GM12801 (cell line): ENCODE measurements around the gene PTF1A.

ENCODE experiments used
- TF ChIP-seq, protein P1 (sequence below): IDR thresholded peaks from one replicate; pipeline ENCODE4 v1.5.1; 2011; ENCODE audit warnings: control low read depth; ENCODE audit not compliant: insufficient read length; ENCODE audit errors: extremely low read depth

The PTF1A gene

GRCh38 chr10:23238015-23238414 lies 45.9 kb downstream of the PTF1A start:
- TF ChIP-seq, protein P1, sequence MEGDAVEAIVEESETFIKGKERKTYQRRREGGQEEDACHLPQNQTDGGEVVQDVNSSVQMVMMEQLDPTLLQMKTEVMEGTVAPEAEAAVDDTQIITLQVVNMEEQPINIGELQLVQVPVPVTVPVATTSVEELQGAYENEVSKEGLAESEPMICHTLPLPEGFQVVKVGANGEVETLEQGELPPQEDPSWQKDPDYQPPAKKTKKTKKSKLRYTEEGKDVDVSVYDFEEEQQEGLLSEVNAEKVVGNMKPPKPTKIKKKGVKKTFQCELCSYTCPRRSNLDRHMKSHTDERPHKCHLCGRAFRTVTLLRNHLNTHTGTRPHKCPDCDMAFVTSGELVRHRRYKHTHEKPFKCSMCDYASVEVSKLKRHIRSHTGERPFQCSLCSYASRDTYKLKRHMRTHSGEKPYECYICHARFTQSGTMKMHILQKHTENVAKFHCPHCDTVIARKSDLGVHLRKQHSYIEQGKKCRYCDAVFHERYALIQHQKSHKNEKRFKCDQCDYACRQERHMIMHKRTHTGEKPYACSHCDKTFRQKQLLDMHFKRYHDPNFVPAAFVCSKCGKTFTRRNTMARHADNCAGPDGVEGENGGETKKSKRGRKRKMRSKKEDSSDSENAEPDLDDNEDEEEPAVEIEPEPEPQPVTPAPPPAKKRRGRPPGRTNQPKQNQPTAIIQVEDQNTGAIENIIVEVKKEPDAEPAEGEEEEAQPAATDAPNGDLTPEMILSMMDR = no peak
